GM19238 (cell line): ENCODE data around the gene TP53I3.
"Not testable (repeated sequence)": the region's sequence is repeated elsewhere in the genome, so short reads cannot be mapped to it uniquely, and the experiment has no call there.

ENCODE experiments used
- DNase-seq: peaks from one replicate; pipeline ENCODE4 v3.0.0; 2011; ENCODE audit warnings: low spot score; ENCODE audit not compliant: insufficient read length

Gene TP53I3

GRCh38 chr2:24084386-24085199, at the start of gene TP53I3:
TP53I3 (minus strand) TSS chr2:24084834; CDS start chr2:24084326, 508 bp downstream.
- DNase-seq, result peak; percentile 85

GRCh38 chr2:24132543-24132942, 47.9 kb upstream of the TP53I3 start:
- DNase-seq, result no peak

GRCh38 chr2:24125956-24126355, 41.3 kb upstream of the TP53I3 start:
- DNase-seq, result no peak

GRCh38 chr2:24123922-24124580, 39.4 kb upstream of the TP53I3 start:
- no peak for DNase-seq

DNA sequence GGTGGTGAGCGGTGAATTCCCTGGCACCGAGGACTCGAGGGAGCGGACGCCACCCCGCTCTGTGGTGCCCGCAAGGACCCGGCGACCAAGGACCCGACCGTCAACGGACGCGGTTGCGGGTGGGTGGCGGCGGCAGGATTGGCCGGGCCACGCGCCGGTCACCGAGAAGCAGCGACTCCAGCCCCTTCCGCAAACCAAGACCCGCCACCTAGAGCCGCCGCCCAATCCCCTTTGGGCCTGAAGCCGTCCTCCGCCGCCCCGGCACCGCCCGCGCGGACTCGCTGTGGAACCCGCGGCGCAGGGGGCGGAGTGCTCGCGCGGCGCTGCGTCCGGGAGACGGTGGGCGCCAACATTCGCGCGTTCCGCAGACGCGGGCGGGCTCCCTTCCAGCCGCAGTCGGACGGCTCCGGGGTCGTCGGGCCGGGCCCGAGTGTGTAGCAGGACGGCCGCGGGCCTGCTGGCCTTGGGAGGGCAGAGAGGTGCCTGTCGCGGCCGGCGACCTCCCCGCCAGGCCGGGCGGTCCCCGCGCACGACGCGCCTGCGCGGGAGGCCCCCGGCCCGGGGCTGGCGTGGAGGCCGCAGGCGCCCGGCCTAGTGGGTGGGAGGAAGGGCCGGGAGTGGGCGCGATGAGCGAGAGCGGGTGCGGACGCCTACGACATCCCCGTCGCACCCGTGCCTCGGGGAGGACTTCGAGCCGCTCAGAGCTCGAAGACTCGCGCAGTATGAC, 38.7 kb upstream of the TP53I3 start, which contains the start of the genes FAM228B and PFN4:
TSS of gene FAM228B (plus strand) at position 275 of the 727 bp plus-strand sequence. CDS start 893 bp downstream, outside the sequence.
TSS of gene PFN4 (minus strand) at position 140 of the 727 bp plus-strand sequence. CDS start 799 bp downstream, outside the sequence.
- peak; percentile 87 for DNase-seq

- DNase-seq, result no peak
These were observed 37.9 kb upstream of the TP53I3 start for GRCh38 chr2:24122366-24123194.

- DNase-seq, result no peak
These were observed 36.8 kb upstream of the TP53I3 start for GRCh38 chr2:24121469-24121868.

DNA sequence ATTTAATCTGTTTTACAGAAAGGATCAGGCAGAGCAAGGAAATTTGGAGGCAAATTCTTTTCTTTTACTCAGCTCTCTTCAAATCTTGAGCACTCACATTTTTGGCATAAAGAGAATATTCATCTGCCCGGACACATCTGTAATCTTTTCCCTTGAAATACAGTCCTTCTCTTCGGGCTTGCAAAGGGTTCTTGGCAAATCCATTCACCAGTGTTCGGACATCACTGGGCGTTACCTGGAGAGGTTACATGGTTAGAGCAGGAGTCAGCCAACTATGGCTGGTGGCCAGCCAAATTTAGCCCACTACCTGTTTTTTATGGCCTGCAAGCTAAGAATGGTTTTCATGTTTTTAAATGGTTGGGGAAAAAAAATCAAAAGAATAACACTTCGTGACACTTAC, 36.4 kb upstream of the TP53I3 start:
- DNase-seq, result no peak

GRCh38 chr2:24117902-24118301, 33.3 kb upstream of the TP53I3 start:
- no peak for DNase-seq

DNA sequence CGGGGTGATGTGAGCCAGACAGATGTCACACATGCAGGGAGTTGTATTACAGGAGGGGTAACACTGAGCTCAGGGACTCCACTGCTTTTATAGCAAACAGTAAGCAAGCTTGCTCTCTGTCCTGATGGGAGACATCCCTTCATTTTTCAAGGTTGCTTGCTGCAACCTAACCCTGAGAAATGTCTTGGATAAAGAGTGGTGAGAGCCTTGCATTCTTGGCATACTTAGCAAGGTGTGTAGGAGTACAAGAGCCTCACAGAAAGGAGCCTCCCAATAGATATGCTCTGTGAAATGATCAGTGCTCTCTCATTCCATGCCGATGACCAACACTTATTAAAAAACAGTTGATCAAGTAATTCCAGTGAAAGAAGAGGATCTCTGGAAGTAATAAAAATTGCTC, 30.4 kb upstream of the TP53I3 start:
- DNase-seq, result no peak

GRCh38 chr2:24111407-24111901, 26.8 kb upstream of the TP53I3 start:
- no peak for DNase-seq

DNA sequence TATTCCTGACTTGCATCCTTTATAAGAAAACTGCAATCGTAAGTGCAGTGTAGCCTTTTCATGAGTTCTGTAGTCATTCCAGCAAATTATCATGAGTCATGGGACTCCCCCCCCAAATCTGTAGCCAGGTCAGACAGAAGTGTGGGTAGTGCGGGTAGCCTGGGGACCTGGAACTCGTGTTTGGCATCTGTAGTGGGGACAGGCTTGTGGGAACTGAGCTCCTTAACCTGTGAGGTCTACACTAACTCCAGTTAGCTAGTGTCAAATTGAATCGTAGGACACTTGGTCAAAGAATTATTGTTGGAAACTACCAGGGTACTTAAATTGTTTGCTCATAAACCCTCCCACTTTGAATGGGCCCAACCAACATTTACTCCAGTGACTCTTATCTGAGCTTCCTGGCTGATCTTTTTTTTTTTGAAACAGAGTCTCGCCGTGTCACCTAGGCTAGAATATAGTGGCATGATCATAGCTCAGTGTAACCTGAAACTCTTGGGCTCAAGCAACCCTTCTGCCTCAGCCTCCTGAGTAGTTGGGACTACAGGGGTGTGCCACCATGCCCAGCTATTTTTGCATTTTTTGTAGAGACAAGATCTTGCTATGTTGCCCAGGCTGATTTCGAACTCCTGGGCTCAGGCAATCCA, 26.1 kb upstream of the TP53I3 start:
- DNase-seq, result no peak

- not testable (repeated sequence) for DNase-seq
These were observed 24.8 kb upstream of the TP53I3 start for GRCh38 chr2:24109431-24109830.

- DNase-seq, result no peak
These were observed 22.7 kb upstream of the TP53I3 start for GRCh38 chr2:24107336-24107735.

GRCh38 chr2:24106786-24107185, 22.2 kb upstream of the TP53I3 start:
- no peak for DNase-seq

DNA sequence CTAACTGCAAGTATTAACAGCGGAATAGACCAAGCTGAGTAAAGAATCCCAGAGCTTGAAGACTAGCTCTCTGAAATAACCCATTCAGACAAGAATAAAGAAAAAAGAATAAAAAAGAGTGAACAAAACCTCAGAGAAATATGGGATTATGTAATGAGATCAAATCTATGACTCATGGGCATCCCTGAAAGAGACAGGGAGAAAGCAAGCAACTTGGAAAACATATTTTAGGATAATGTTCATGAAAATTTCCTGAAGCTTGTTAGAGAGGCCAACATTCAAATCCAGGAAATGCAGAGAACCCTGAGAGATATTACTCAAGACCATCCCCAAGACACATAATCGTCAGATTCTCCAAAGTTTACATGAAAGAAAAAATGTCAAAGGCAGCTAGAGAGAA, 21.2 kb upstream of the TP53I3 start:
- DNase-seq, result no peak

DNA sequence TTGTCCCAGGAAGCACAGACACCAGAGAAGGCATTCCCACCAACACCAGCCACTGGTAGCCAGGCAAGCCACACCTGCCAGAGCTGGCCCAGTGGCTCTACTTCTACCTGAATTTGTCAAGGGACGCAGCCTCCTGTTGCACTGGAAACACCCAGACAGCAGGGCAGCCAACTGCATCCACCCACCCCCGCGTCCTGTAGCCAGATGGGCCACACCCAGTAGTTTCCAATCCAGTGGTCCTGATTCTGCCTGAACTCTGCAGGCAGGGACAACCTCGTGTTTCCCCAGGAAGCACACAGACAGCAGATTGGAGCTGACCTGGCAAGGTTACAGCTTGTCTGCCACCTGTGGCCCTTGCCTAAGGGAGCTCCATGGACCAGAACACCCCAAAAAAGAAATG, 20.3 kb upstream of the TP53I3 start:
- DNase-seq, result no peak

DNA sequence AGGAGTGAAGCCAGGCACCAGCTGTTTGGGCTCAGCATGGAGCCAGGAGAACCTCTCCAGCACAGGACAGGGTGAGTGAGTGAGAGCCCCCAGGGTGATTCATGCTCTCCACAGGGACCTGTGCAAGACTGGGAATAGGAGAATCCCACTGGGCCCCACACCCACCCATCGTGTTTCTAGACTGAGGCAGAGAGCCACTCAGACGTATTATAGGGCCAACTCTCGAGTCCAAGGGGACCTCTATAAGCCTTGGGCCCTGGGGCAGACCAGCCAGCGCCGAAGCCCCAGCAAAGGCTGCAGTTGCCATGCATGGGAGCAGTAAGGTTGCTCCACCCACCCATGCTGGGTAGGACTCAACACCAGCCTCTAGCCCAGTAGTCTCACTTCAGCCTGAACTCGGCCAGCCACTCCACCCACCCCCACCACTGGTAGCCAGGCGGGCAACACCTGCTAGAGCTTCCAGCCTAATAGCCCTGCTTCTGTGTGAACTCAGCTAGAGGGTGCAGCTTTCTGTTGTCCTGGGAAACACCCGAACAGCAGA, 19.5 kb upstream of the TP53I3 start:
- DNase-seq, result no peak

GRCh38 chr2:24102677-24103076, 18.0 kb upstream of the TP53I3 start:
- DNase-seq, result no peak

DNA sequence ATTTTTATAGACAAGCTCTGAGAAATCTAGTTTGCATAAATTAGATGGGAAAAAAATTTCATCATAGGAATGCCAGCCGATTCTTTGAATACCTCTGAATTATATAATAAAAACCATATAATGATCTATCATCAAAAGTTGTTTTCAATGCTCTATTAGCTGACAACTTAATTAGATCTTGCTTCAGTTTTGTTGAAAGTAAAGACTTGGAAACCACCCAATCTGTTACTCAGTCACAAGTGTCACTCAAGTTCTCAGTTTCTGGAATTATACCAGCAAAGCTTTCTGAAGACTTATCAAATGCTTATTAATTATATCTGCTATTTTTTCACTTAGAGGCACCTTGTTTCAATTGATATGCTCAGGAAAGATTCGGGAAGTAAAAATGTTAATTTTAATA, 17.4 kb upstream of the TP53I3 start:
- no peak for DNase-seq
